GM12801 (cell line): Measurements from ENCODE around the gene NAIF1.

ENCODE experiments used
- TF ChIP-seq, protein P1 (sequence below): IDR thresholded peaks from one replicate; pipeline ENCODE4 v1.5.1; 2011; ENCODE audit warnings: control low read depth; ENCODE audit not compliant: insufficient read length; ENCODE audit errors: extremely low read depth

Gene NAIF1

DNA sequence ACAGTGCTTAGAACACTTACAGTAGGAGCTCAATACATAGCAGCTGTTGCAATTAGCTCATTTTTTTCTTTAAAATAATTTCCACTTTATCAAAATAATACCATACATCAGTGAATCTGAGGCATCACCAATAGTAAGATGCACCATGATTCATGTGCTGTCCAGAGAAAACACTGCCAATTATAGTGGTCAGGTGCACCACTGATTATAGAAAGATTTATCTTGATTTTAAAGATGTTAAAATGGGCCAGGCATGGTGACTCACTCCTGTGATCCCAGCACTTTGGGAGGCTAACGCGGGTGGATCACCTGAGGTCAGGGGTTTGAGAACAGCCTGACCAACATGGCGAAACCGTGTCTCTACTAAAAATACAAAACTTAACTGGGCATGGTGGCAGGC, 39.4 kb downstream of the NAIF1 start:
- TF ChIP-seq, protein P1, sequence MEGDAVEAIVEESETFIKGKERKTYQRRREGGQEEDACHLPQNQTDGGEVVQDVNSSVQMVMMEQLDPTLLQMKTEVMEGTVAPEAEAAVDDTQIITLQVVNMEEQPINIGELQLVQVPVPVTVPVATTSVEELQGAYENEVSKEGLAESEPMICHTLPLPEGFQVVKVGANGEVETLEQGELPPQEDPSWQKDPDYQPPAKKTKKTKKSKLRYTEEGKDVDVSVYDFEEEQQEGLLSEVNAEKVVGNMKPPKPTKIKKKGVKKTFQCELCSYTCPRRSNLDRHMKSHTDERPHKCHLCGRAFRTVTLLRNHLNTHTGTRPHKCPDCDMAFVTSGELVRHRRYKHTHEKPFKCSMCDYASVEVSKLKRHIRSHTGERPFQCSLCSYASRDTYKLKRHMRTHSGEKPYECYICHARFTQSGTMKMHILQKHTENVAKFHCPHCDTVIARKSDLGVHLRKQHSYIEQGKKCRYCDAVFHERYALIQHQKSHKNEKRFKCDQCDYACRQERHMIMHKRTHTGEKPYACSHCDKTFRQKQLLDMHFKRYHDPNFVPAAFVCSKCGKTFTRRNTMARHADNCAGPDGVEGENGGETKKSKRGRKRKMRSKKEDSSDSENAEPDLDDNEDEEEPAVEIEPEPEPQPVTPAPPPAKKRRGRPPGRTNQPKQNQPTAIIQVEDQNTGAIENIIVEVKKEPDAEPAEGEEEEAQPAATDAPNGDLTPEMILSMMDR, result no peak

DNA sequence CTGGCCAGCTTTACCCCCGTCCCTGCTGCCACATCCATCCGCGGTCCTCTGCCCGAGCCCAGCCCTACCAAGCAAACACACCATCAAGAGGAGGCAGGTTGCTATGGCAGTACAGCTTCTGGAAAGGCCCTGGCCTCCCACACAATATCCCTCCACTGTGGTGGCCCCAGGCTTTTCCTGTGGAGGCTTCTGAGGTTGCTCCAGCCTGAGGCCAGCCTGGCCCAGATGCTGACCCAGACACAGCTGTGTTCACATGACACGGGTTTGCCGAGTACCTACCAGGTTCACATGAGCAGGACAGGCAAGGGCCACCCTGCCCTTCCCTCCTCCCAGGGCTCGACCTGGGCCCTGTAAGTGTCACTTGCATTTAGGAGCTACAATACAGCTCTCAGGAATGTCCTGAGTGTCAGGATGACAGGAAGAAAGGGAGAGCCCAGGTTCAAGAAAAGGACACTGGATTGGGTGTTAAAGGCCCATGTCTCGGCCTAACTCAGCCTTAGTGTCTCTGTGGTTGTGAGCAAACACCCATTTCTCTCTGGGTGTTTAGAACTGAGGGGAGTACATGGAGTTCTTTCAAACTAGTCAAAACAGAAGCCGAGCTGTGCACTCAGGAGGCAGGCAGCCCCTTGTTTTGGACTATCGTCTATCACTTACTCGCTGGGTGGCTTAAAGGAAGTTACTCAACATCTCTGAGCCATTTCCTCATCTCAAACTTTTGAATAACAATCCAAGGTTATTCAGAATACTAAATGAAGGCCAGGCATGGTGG, 40.2 kb downstream of the NAIF1 start:
- TF ChIP-seq, protein P1, result no peak

- TF ChIP-seq, protein P1, result no peak
Observed at GRCh38 chr9:128026255-128026772, 40.8 kb downstream of the NAIF1 start.

GRCh38 chr9:128025736-128026135, 41.4 kb downstream of the NAIF1 start:
- TF ChIP-seq, protein P1, result no peak

DNA sequence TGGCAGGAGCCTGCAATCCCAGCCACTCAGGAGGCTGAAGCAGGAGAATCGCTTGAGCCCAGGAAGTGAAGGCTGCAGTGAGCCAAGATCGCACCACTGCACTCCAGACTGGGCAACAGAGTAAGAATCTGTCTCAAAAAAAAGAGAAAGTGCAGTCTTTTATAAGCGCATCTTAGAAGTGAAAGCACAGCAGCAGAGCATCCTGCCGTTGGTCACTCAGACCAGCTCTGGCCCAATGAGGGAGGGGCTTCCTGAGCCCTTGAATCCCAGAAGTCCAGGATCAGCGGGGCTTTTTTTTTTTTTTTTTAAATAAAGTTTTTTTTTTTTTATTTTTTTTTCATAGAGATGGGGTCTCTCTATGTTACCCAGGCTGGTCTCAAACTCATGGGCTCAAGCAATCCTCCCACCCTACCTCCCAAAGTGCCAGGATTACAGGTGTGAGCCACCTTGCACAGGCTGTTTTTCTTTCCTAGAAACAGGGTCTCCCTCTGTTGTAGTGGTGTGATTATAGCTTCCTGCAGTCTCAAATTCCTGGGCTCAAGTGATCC, 42.3 kb downstream of the NAIF1 start:
- TF ChIP-seq, protein P1, result no peak

DNA sequence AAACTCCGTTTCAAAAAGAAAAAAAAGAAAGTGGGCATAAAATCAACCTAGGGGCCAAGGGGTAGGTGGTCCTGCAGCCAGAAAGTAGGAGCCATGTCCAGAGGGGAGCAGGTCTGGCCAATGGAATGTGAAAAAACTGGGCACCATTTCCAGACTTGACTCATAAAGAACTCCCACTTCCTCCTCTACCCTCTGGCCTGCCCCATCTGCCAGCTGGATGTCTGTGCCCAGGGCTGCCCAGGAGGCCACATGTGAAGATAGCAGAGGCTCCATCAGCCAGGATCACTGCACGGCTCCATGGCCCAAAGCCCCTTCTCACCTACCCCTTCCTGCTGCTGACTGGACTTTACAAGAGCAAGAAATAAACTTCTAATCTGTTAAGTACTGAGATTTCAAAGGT, 44.2 kb downstream of the NAIF1 start:
- TF ChIP-seq, protein P1, result no peak

GRCh38 chr9:128021098-128021497, 46.0 kb downstream of the NAIF1 start:
- TF ChIP-seq, protein P1, result no peak
